Common myeloid progenitor, CD34-positive (primary cell): ENCODE results near the gene CRYL1.
A peak's percentile ranks its signal among the peaks of the same experiment; 100 is the strongest.

ENCODE experiments used
- CTCF ChIA-PET: fragments of 350-600 bp; sonication (Branson Sonifier 250); formaldehyde crosslinking; loops from one replicate; lab custom pipeline; 2021; ENCODE audit warnings: antibody characterized with exemption; lab: Charles Lee
- POLR2A ChIA-PET: fragments of 350-600 bp; sonication (Branson Sonifier 250); formaldehyde crosslinking; loops from one replicate; lab custom pipeline; 2021; ENCODE audit warnings: antibody characterized with exemption; lab: Charles Lee
- DNase-seq, 3 donors: peaks; one replicate each; pipeline versions ENCODE4 v3.0.0 to v3.0.0-alpha.2; 2013
- H3K27ac ChIP-seq, 2 experiments: 1 replicate in 1 of 2; 2 replicates in 1 of 2; pipeline ENCODE4 v1.7.0; 2013; ENCODE audit warnings: inconsistent platforms in 2 of 2, low read length in 2 of 2, mild to moderate bottlenecking in 2 of 2, low read depth in 1 of 2, moderate library complexity in 1 of 2; ENCODE audit not compliant: severe bottlenecking in 2 of 2, insufficient read depth in 1 of 2, poor library complexity in 1 of 2
- H3K27me3 ChIP-seq, 5 experiments: replicated peaks in 2 of 5; 1 replicate in 3 of 5; 2 replicates in 2 of 5; pipeline versions ENCODE4 v1.6.1 to v1.7.0; 2013; ENCODE audit warnings: low read length in 4 of 5, mild to moderate bottlenecking in 2 of 5, moderate library complexity in 2 of 5, inconsistent platforms in 1 of 5; ENCODE audit not compliant: insufficient read depth in 5 of 5, control insufficient read depth in 4 of 5
- H3K36me3 ChIP-seq, 4 experiments: 1 replicate in 2 of 4; 2 replicates in 2 of 4; pipeline versions ENCODE4 v1.6.1 to v1.7.0; 2013; ENCODE audit warnings: low read length in 3 of 4, control low read depth in 1 of 4, mild to moderate bottlenecking in 1 of 4; ENCODE audit not compliant: control insufficient read depth in 4 of 4, insufficient read depth in 4 of 4
- H3K4me1 ChIP-seq, 4 experiments: 1 replicate in 3 of 4; 2 replicates in 1 of 4; pipeline versions ENCODE4 v1.6.1 to v1.7.1; 2013; ENCODE audit warnings: low read length in 3 of 4, mild to moderate bottlenecking in 3 of 4, control low read depth in 1 of 4, inconsistent platforms in 1 of 4, moderate library complexity in 1 of 4; ENCODE audit not compliant: control insufficient read depth in 4 of 4, insufficient read depth in 4 of 4; ENCODE audit errors: control extremely low read depth in 1 of 4
- H3K4me3 ChIP-seq, 7 experiments: 1 replicate in 4 of 7; 2 replicates in 3 of 7; pipeline versions ENCODE4 v1.5.1 to v1.7.0; 2013; ENCODE audit warnings: mild to moderate bottlenecking in 7 of 7, low read length in 6 of 7, moderate library complexity in 6 of 7, inconsistent platforms in 2 of 7, low read depth in 2 of 7, control low read depth in 1 of 7; ENCODE audit not compliant: insufficient read depth in 4 of 7, control insufficient read depth in 1 of 7; ENCODE audit errors: extremely low read depth in 1 of 7
- H3K9me3 ChIP-seq, 5 experiments: 1 replicate in 4 of 5; 2 replicates in 1 of 5; pipeline versions ENCODE4 v1.6.1 to v1.7.1; 2013; ENCODE audit warnings: low read length in 4 of 5, mild to moderate bottlenecking in 2 of 5, inconsistent platforms in 1 of 5, low read depth in 1 of 5, moderate library complexity in 1 of 5; ENCODE audit not compliant: control insufficient read depth in 4 of 5, insufficient read depth in 2 of 5; ENCODE audit errors: control extremely low read depth in 1 of 5
- WGBS: methylation state at CpG from one replicate; pipeline ENCODE4 v1.1.5; 2013; ENCODE audit not compliant: insufficient coverage; 5-methylcytosine and 5-hydroxymethylcytosine counted together

CRYL1 gene

GRCh38 chr13:20487927-20488326 lies 37.7 kb downstream of the CRYL1 start:
- no peak overlapping the region for H3K27ac ChIP-seq
- ChIA-PET POLR2A (no interaction called here), CTCF (interaction anchor here (1.4 to 9.0 kb wide), 5 partner anchors 17 to 339 kb away, joined by 3 to 108 read pairs (median 7); no protein-coding TSS in a partner anchor)
- 92% methylated on average over 2 of the region's 3 CpGs for WGBS
- peaks cover 0 to 14% (median 0%) of the 10 kb centered on the region in 4 experiments for H3K36me3 ChIP-seq
- no peak for DNase-seq
- H3K4me3 ChIP-seq: no peak overlapping the region
- no peaks in the 10 kb centered on the region for H3K9me3 ChIP-seq
- H3K27me3 ChIP-seq: no peaks in the 10 kb centered on the region
- H3K4me1 ChIP-seq: peaks cover 0 to 13% (median 9%) of the 10 kb centered on the region in 4 experiments

- DNase-seq: no peak
- H3K4me3 ChIP-seq: no peak overlapping the region
- no peaks in the 10 kb centered on the region for H3K9me3 ChIP-seq
- no peaks in the 10 kb centered on the region for H3K27me3 ChIP-seq
- H3K27ac ChIP-seq: no peak overlapping the region
- POLR2A ChIA-PET: no interaction called here
- H3K4me1 ChIP-seq: no peaks in the 10 kb centered on the region
- CTCF ChIA-PET: interaction anchor here (1.1 to 6.5 kb wide), 3 partner anchors 9 to 345 kb away, joined by 3 to 26 read pairs (median 5); no protein-coding TSS in a partner anchor
- H3K36me3 ChIP-seq: peaks cover 0 to 5% (median 0%) of the 10 kb centered on the region in 4 experiments
- 90% methylated on average over 2 of the region's 6 CpGs for WGBS
Measured at GRCh38 chr13:20482787-20483186, 42.9 kb downstream of the CRYL1 start.

DNA sequence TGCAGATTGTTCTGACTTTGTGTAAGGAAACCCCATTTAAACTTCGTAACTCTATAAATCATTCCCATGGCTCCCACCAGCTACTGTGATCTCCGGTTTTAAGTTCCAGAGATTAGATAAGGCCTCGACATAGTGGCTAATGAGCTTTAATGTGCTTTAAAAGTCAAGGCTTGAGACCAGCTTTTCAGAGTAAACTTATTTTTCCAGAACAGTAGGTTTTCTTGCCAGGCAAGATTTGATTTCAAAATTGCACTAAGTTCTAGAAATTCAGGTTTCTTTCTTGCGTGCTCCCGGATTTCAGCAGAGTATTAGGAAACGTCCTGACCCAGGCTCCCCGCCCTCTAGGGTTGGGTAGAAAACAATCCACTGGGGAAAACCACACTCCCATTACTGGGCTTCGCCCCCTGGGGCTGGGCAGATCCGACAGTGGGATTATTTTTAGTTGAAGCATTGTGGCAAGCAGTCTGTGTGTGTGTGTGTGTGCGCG lies 43.3 kb downstream of the CRYL1 start:
- Histone ChIP-seq H3K4me3 (no peak overlapping the region), H3K36me3 (peaks cover 0 to 5% (median 0%) of the 10 kb centered on the region in 4 experiments), H3K27ac (no peak overlapping the region), H3K4me1 (no peaks in the 10 kb centered on the region), H3K27me3 (no peaks in the 10 kb centered on the region), H3K9me3 (no peaks in the 10 kb centered on the region)
- POLR2A ChIA-PET: no interaction called here
- no peak for DNase-seq
- CTCF ChIA-PET: interaction anchor here (1.1 to 6.5 kb wide), 2 partner anchors 10 to 346 kb away, joined by 3 to 26 read pairs; no protein-coding TSS in a partner anchor
- WGBS: 68% methylated on average over 4 of the region's 11 CpGs

DNA sequence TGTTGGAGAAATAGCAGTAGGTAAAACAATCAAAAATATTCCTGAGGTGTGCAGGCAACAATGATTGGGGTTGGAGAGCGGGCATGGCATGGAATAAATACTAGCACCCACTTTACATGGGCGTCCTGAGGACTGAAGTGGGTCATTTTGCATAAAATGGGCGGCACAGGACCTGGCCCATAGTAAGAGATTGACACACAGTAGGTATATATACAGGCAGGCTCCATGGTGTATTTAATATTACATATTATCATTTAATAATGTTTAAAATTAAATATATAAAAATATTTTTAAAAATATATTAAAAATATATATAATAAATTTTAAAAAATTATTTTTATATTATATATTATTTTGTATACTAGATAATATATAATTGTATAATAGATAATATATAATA lies 48.3 kb downstream of the CRYL1 start:
- Histone ChIP-seq H3K36me3 (no peaks in the 10 kb centered on the region), H3K9me3 (no peaks in the 10 kb centered on the region), H3K27ac (no peak overlapping the region), H3K4me1 (peaks cover 2 to 19% (median 16%) of the 10 kb centered on the region in 4 experiments), H3K4me3 (no peak overlapping the region), H3K27me3 (no peaks in the 10 kb centered on the region)
- DNase-seq: no peak
- ChIA-PET CTCF (interaction anchor here (1.2 kb wide), 1 partner anchor 42 kb away, joined by 3 read pairs; no protein-coding TSS in a partner anchor), POLR2A (no interaction called here)
- WGBS: 100% methylated on average over 1 of the region's 3 CpGs

- DNase-seq: peak; percentile 78 to 90 (median 88)
- Histone ChIP-seq H3K27ac (no peak overlapping the region), H3K27me3 (no peaks in the 10 kb centered on the region), H3K4me3 (peak overlapping the region in 2 of 7 experiments; percentile 13 to 14), H3K9me3 (no peaks in the 10 kb centered on the region), H3K4me1 (peaks cover 2 to 19% (median 16%) of the 10 kb centered on the region in 4 experiments), H3K36me3 (no peaks in the 10 kb centered on the region)
- ChIA-PET POLR2A (interaction anchor here (0.6 kb wide), 1 partner anchor 64 kb away, joined by 3 read pairs; no protein-coding TSS in a partner anchor), CTCF (interaction anchor here (1.0 to 1.4 kb wide), 4 partner anchors 15 to 353 kb away, joined by 3 to 10 read pairs (median 3); no protein-coding TSS in a partner anchor)
- WGBS: 42% methylated on average over 12 of the region's 18 CpGs
Measured at GRCh38 chr13:20475927-20476691, 49.5 kb downstream of the CRYL1 start.

DNA sequence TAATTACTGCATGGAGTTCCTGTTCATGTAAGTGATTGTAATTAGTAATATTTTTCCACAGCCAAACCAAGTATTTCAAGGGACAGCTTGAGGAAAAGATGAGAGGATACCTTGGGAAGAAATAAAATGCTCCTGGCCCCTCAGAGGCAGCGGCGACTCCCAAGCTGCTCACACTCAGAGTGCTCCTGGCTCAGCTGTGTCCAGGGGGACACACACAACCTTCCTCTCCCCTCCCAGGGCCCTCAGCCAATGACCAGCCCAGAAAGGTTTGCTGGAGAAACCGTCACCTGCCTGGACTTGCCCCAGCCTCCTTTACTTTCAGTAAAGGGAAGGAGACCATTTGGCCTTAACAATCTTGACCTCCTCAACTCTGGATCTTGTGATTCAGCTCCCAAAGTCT lies 51.1 kb downstream of the CRYL1 start:
- POLR2A ChIA-PET: no interaction called here
- 100% methylated on average over 3 of the region's 3 CpGs for WGBS
- no peak overlapping the region for H3K27ac ChIP-seq
- CTCF ChIA-PET: interaction anchor here (0.8 to 1.1 kb wide), 2 partner anchors 17 to 229 kb away, joined by 3 read pairs; partner anchors contain the start of gene IL17D
- no peak for DNase-seq
- no peak overlapping the region for H3K4me3 ChIP-seq
- no peaks in the 10 kb centered on the region for H3K9me3 ChIP-seq
- peaks cover 2 to 19% (median 16%) of the 10 kb centered on the region in 4 experiments for H3K4me1 ChIP-seq
- H3K27me3 ChIP-seq: no peaks in the 10 kb centered on the region
- no peaks in the 10 kb centered on the region for H3K36me3 ChIP-seq
